HK-2 (cell line): ENCODE results near the gene CLEC4C.
"Not testable (repeated sequence)": the region's sequence is repeated elsewhere in the genome, so short reads cannot be mapped to it uniquely, and the experiment has no call there.

Experiments used
- DNase-seq: peaks from one replicate; pipeline ENCODE4 v3.0.0-alpha.2; 2018; ENCODE audit not compliant: unreplicated experiment

CLEC4C gene, protein sequence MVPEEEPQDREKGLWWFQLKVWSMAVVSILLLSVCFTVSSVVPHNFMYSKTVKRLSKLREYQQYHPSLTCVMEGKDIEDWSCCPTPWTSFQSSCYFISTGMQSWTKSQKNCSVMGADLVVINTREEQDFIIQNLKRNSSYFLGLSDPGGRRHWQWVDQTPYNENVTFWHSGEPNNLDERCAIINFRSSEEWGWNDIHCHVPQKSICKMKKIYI

DNA sequence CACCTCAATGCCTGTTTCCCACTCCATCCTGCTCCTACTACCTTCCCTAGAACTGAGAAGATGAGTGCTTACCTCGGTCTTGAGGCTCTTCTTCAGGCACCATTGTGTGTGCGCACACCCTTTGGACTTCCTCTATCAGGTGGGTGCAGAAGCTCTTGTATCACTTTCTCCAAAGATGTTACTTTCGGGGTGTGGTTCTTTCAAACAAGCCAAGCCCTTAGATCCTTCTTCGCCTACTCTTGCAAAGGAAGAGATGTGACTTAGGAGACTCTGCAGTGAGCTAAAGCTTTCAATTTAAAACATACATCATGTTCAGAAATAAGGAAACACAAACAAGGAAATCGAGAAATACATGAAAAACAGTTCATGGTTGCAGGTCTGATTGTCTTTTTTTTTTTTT is at the start of gene CLEC4C:
Gene CLEC4C, minus strand, starts transcription at position 130 of the 400 bp plus-strand sequence. Its CDS starts 27 bp downstream, at position 103.
- DNase-seq = no peak

DNA sequence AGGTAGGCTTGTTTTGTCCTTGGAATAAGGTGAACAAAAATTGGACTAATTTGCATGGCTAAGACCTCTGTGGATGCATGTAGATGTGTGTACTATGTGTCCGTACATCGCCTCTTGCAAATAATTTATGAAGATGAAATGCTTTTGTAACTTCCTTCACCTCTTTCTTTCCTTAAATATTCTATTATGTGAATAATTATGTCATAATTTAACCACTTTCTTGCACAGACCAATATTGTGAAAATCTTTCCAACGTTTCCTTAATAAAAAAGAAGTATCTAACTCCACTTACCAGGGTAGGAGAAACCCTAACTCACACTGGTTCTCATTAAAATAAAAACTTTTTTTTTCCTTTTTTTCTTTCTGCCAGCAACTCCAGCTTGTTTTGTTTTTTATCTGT is 46.0 kb upstream of the CLEC4C start:
- no peak for DNase-seq

DNA sequence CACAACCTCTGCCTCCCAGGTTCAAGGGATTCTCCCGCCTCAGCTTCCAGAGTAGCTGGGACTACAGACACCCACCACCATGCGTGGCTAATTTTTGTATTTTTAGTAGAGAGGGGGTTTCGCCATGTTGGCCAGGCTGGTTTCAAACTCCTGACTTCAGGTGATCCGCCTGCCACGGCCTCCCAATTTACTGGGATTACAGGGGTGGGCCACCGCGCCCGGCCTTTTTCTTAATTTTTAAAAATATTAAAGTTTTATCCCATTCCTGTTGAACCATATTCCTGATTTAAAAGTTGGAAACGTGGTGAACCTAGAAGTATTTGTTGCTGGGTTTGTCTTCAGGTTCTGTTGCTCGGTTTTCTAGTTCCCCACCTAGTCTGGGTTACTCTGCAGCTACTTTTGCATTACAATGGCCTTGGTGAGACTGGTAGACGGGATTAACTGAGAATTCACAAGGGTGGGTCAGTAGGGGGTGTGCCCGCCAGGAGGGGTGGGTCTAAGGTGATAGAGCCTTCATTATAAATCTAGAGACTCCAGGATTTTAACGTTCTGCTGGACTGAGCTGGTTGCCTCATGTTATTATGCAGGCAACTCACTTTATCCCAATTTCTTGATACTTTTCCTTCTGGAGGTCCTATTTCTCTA is 41.8 kb upstream of the CLEC4C start, which contains the start of gene NANOG:
Gene NANOG, plus strand, starts transcription at position 519 of the 645 bp plus-strand sequence. CDS start 213 bp downstream, outside the sequence.
- DNase-seq = not testable (repeated sequence)

DNA sequence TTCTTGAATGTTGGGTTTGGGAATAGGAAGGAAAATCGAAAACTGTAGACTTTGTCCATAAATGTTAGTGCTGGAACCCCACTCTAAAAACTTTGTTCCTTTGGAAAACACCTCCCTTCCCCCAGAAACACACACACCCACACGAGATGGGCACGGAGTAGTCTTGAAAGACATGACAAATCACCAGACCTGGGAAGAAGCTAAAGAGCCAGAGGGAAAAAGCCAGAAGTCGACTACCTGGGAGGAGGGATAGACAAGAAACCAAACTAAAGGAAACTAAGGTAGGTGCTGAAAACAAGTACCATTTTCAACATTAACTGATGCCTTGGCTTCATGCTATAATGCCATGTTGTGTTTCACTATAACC is 41.1 kb upstream of the CLEC4C start:
- no peak for DNase-seq

DNA sequence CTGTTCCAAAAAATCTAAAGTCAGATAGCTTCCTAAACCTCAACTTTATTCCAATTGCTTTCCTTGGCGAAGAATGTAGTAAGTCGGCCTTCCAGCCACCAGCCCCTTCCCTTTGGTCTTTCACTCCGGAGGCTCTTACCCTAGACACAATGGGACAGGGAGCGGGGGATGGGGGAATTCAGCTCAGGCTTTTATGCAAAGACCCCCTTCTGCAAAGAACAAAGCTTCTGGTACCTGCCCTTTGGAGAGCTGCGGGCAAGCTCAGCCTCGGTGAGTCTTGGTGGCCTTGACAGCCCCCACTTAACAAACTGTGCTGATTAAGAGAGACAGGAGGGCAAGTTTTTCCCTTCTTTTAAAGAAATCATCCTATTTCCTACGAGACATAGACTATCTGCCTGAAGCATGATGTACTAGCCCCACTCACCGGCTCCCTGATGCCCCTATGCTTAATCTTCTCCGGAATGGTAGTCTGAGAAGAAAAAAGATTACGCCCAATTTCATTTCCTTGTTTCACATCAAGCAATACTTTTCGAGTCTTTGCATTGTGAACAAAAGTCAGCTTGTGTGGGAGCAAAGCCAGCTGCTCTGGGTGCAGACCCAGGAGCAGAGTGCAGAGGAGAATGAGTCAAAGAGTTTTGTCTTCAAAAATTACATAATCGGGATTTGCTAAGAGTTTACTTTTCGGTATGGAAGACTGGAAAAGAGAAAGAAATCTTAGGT is 40.6 kb upstream of the CLEC4C start:
- DNase-seq = no peak

DNA sequence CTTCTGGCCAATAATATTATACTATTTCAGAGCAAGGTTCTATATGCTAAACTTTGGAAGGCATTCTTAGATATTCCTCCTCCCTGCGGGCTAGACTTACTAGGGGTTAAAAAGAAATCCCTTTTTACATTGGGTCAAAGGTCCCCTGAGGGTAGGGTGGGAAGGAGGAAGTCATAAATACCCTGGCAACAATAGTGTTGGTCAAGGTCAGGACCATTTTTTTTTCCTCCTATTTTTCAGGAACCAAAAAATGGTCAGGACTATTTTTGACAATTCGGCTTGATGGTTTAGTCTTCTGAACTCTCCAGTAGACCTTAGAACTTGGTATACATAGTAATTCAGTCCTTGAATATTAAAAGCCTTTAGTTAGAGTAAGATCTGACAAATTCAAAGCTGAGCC is 37.5 kb upstream of the CLEC4C start:
- DNase-seq = no peak

DNA sequence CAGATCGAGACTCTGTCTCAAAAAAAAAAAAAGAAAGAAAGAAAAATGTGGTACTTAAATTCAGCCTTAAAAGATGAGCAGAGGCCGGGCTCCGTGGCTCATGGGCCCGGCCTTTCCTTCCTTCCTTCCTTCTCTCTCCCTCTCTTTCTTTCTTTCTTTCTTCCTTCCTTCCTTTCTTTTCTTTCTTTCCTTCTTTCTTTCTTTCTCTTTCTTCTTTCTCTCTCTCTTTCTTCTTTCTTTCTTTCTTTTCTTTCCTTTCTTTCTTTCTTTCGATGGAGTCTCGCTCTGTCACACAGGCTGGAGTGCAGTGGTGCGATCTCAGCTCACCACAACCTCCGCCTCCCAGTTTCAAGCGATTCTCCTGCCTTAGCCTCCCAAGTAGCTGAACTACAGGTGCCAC is 36.3 kb upstream of the CLEC4C start:
- not testable (repeated sequence) for DNase-seq

DNA sequence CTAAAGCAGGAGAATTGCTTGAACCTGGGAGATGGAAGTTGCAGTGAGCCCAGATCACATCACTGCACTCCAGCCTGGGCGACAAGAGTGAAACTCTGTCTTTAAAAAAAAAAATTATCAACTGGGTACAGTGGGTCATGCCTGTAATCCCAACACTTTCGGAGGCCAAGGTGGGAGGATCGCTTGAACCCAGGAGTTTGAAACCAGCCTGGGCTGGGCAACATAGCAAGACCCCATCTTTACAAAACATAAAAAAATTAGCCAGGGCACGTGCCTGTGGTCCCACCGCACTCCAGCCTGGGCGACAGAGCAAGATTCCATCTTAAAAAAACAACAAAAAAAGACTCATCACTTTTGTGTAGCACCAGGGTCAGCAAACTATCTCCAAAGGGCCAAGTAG is 34.9 kb upstream of the CLEC4C start:
- no peak for DNase-seq

DNA sequence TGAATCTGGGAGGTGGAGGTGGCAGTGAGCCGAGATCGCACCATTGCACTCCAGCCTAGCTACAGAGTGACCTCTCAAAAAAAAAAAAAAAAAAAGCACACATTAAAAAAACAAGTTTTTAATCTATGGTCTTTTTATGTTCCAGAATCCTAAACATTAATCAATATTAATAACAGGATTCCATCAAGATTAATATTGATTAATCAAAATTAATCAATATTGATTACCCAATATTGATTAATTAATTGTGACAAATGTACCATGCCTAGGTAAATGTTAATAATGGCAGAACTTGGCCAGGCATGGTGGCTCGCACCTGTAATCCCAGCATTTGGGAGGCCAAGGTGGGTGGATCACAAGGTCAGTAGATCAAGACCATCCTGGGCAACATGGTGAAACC is 34.1 kb upstream of the CLEC4C start:
- DNase-seq = no peak

DNA sequence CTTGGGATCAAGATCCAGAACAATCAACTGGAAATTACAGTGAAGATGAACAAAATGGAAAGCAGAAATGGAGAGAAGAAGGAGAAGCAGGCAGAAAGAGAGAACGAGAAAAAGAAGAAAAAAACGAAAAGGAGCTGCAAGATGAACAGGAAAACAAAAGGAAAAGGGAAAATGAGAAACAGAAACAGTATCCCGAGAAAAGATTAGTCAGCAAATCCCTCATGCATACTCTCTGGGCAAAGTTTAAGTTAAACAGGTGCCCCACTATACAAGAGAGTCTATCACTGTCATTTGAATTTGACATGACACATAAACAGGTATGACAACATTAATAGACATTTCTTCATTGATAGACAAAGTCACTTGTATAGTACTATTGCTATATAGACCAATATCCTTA is 22.8 kb upstream of the CLEC4C start:
- DNase-seq = no peak

DNA sequence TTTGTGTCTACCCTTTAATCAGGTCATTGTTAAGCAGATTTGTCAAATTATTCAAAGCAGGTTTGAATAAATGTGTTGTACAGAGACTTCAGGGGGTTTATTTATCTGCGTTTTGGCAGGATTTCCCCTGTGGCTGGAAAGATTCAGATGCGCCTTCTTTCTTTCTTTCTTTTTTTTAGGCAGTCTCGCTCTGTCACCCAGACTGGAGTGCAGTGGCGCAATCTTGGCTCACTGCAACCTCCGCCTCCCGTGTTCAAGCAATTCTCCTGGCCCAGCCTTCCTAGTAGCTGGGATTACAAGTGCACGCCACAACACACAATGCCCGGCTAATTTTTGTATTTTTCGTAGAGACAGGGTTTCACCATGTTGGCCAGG is 11.6 kb upstream of the CLEC4C start:
- no peak for DNase-seq

DNA sequence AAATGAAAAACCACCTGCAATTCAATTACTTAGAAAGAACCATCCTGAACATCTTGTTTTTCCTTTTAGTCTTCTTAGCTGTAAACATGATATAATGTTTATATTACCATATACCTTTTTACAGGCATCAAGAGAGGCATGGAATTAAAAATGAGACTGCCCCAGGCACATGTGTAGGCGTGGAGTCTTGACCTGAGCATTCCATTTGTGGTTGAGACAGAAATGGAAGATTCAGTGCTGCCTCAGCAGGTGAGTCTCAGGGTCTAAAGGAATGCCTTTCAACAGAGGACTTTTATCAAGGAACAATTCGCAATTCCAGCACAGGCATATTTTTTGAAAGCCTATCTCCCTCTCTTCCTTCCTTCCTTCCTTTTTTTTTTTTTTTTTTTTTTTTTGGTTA is 9.8 kb upstream of the CLEC4C start:
- DNase-seq = no peak

DNA sequence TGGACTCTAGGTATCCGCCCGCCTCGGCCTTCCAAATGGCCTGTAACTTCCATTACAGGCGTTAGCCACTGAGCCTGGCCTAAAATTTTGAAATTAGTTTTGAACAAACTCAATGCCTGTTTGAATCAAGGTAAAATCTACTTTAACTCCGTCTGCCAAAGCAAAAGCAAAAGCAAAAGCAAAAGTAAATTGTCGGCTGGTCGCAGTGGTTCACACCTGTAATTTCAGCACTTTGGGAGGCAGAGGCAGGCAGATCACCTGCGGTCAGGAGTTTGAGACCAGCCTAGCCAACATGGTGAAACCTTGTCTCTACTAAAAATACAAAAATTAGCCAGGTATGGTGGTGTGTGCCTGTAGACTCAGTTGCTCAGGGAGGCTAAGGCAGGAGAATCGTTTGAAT is 8.5 kb upstream of the CLEC4C start:
- not testable (repeated sequence) for DNase-seq

DNA sequence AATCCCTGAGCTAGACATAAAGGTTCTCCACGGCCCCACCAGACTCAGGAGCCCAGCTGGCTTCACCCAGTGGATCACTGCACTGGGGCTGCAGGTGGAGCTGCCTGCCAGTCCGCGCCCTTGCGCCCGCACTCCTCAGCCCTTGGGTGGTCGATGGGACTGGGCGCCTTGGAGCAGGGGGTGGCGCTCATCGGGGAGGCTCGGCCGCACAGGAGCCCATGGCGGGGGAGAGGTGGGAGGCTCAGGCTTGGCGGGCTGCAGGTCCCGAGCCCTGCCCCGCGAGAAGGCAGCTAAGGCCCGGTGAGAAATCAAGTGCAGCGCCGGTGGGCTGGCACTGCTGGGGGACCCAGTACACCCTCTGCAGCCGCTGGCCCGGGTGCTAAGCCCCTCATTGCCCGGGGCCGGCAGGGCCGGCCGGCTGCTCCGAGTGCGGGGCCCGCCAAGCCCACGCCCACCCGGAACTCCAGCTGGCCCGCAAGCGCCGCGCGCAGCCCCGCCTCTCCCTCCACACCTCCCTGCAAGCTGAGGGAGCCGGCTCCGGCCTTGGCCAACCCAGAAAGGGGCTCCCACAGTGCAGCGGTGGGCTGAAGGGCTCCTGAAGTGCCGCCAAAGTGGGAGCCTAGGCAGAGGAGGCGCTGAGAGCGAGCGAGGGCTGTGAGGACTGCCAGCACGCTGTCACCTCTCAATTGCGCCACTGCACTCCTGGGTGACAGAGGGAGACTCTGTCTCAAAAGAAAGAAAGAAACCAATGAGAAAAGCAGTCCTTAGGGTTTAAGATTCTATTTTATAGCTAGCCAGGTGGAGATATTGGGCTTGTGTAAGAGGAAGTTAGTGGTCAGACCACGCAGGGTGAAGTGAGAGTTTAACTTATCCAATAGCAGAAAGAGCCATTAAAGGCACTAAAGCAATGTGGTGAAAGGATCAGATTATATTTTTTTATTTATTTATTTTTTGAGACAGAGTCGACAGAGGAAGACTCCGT is 5.1 kb upstream of the CLEC4C start:
- DNase-seq = not testable (repeated sequence)

DNA sequence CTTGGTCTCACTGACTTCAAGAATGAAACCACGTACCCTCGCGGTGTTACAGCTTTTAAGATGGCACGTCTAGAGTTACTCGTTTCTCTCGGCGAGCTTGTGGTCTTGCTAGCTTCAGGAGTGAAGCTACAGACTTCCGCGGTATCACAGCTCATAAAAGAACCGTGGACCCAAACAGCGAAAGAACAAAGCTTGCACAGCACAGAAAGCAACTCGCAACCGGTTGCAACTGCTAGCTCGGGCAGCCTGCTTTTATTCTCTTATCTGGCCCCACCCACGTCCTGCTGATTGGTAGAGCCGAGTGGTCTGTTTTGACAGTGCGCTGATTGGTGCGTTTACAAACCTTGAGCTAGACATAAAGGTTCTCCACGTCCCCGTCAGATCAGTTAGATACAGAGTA is 4.2 kb upstream of the CLEC4C start:
- DNase-seq = no peak

DNA sequence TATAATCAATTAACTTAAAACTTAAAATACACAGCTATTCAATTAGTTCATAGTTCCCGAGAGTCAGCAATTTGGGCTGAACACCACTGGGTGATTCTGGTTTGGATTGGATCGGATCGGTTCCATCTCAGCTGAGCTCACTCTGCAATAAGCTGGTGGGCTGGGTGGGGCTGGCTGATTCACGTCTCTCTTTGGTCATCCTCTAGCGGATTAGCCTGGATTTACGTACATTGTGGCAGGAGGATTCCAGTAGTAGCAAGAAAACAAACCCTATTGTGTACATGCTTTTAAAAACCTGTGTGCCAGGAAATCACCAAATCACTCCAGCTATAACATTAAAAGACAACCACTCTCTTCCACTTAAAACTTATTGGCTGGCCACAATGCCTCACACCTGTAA is 3.2 kb upstream of the CLEC4C start:
- no peak for DNase-seq

DNA sequence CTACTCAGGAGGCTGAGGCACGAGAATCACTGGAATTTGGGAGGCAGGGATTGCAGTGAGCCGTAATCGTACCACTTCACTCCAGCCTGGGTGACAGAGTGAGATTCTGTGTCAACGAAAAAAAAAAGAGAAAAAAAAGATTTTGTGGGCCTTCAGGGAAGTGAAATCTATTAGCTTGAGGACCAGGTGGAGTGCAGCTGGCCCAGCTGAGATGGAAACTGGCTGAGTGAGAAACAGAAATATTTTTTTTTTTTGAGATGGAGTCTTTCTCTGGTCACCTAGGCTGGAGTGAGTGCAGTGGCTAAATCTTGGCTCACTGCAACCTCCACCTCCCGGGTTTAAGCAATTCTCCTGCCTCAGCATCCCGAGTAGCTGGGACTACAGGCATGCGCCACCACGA is 2.3 kb upstream of the CLEC4C start:
- no peak for DNase-seq

DNA sequence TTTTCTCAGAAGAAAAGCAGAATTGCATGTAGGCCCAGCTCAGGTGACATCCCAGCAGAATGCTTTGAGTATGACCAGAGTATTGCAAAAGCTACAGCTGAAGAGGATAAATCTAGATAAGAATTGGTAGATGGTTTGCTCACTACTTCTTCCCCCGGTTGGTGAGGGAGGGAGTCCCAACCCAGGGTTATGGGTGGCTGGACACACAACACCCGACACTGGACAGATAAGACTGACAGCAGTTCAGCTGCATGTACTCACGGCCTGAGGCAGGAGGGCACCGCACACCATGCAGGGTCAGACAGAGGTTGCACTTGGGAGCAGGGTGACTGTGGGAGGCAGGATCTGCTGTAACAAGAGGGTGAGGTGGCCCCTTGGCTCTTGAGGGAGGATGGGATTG is 1.7 kb upstream of the CLEC4C start:
- DNase-seq = no peak

DNA sequence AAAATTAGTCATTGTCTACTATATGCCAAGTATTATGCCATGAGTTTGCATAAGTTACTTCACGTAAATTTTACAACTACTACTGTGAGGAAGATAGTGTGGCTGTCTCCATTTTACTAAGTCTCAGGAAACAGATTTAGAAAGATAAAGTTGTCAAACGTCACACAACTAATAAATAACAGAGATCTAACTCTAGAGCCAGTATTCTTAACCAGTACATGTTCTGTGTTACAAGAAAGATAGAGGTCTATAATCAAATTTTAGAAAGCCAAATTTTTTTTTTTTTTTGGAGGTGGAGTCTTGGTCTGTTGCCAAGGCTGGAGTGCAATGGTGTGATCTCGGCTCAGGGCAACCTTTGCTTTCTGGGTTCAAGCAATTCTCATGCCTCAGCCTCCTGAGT is 14.2 kb downstream of the CLEC4C start:
- no peak for DNase-seq

DNA sequence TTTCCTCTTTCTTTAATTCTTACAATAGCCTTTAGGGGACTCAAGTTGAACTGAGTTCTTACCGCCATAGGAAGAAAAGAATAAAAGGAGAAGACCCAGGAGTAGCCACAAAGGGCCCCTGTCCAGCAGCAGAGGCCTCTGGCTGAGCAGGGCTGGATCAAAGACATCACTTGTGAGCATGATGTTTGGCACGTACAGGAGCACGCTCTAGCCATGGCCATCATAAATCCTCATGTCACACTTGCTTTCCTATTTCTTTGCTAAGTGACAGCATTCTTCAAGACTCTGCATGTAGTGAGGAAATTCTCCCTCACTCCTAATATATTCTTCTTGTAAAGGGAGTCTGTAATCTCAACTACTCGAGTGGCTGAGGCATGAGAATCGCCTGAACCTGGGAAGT is 15.7 kb downstream of the CLEC4C start:
- DNase-seq = no peak

DNA sequence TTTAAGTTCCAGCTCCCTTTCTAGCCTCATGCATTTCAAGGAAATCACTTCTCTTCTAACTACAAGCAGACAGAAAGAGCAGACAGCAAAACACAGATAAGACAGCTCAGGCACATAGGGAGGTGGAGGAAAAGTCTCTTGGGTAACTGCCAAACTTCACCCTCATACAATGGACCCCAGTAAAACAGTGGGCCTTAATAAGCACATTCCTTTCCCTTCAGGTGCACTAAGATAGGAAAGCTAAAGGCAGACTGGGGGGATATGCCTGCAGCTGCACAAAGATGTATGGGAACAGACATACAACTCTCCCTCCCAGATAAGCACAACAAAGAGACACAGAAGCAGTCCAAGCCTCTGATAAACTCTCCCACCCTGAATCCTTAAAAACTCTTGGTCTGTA is 16.2 kb downstream of the CLEC4C start:
- DNase-seq = not testable (repeated sequence)

DNA sequence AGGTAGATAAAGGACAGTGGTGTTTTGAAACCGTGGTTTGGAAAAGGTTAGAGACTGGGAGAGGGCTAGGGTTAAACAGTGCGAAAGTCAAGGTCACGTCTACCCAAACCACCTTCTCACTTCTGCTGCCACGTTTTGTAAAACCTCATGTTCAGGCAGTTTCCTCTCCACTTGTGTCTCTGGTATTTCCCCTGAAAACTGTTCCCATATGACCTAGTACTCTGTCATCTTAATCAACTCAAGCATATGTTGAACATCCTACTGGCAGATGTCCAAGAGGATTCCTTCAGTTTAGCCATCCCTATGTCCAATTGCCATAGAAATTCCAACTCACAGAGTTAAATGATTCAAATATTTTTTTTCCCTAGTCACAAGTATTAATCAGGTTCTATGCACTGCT is 17.4 kb downstream of the CLEC4C start:
- no peak for DNase-seq
